IMR-90 (cell line): ENCODE measurements around the gene INSM1.

Source experiments
- CEBPB ChIP-seq: IDR thresholded peaks from 2 replicates; pipeline ENCODE4 v1.6.1; 2012; ENCODE audit warnings: low read depth, low read length, improper control_type of control experiment
- CHD1 ChIP-seq: IDR thresholded peaks from 2 replicates; pipeline ENCODE4 v1.6.1; 2012; ENCODE audit warnings: low read depth, low read length, improper control_type of control experiment
- MAFK ChIP-seq: IDR thresholded peaks from 2 replicates; pipeline ENCODE4 v1.6.1; 2012; ENCODE audit warnings: low read depth, low read length, improper control_type of control experiment
- MXI1 ChIP-seq: IDR thresholded peaks from 2 replicates; pipeline ENCODE4 v1.6.1; 2012; ENCODE audit warnings: low read depth, mild to moderate bottlenecking, low read length, moderate library complexity, borderline replicate concordance
- POLR2A ChIP-seq: IDR thresholded peaks from 2 replicates; pipeline ENCODE4 v1.6.1; 2012; ENCODE audit warnings: mild to moderate bottlenecking, low read depth, low read length
- RAD21 ChIP-seq: IDR thresholded peaks from 2 replicates; pipeline ENCODE4 v1.6.1; 2012; ENCODE audit warnings: low read length, improper control_type of control experiment
- RCOR1 ChIP-seq: IDR thresholded peaks from 2 replicates; pipeline ENCODE4 v1.6.1; 2012; ENCODE audit warnings: mild to moderate bottlenecking, low read length, improper control_type of control experiment; ENCODE audit not compliant: insufficient replicate concordance
- RFX5 ChIP-seq: IDR thresholded peaks from 2 replicates; pipeline ENCODE4 v1.8.0; 2012; ENCODE audit warnings: low read depth, mild to moderate bottlenecking, low read length, moderate library complexity
- SMC3 ChIP-seq: fragments of 150-350 bp; IDR thresholded peaks from 2 replicates; pipeline ENCODE4 v1.6.1; 2016; ENCODE audit warnings: low read depth, mild to moderate bottlenecking, antibody characterized with exemption, low read length, moderate library complexity
- TF ChIP-seq, protein P1 (sequence below): conservative IDR thresholded peaks from 2 replicates; pipeline ENCODE4 v1.5.1; 2012; ENCODE audit warnings: mild to moderate bottlenecking, low read depth, low read length, improper control_type of control experiment

DNA sequence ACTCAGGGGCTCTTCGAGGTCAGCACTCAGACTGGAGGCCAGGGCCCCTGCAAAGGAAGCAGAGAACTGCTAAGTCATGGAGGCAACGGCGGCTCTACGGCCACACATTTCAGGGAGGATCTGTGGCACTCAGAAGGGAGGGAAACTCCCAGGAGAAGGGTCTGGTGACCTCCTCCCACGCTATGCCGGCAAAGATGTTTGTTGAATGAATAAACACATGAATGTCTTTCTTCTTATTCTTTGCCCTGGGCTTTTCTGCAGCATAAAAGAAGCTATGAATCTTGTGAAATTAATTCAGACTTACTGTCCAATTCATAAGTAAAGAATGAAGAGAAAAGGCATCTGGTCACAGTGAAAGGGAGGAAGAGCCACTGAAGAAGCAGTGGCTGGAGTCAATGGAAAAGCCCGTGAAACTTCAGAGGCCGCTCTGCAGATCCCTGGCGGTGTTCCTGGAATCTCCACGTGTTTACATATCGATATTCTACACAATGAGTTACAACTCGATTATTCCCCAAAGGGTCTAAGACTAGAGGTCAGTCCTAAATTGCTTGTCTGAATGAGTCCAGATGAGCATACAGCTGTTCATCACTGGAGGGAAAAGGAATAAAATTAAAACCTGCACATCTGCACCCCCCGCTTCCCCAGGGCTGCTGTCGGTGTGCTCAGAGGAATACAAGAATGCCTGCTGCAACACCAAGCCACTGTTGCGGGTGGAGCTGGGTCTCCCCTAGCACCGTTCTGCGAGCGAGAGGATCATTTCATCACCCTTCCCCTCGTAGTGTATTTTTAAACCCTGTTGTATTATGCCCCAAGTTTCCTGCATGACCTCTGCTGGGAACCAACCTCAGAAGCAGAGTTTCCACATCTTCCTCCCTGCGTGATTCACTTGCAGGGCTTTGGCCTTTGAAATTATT lies 25.6 kb downstream of the INSM1 start:
- TF ChIP-seq MAFK (no peak), POLR2A (no peak), MXI1 (no peak), RCOR1 (peak; percentile 39), RAD21 (no peak), CEBPB (0 out of 2 replicates have a peak, but pooled peaks have one; percentile 3), CHD1 (no peak), RFX5 (no peak), SMC3 (no peak)
- TF ChIP-seq, protein P1, sequence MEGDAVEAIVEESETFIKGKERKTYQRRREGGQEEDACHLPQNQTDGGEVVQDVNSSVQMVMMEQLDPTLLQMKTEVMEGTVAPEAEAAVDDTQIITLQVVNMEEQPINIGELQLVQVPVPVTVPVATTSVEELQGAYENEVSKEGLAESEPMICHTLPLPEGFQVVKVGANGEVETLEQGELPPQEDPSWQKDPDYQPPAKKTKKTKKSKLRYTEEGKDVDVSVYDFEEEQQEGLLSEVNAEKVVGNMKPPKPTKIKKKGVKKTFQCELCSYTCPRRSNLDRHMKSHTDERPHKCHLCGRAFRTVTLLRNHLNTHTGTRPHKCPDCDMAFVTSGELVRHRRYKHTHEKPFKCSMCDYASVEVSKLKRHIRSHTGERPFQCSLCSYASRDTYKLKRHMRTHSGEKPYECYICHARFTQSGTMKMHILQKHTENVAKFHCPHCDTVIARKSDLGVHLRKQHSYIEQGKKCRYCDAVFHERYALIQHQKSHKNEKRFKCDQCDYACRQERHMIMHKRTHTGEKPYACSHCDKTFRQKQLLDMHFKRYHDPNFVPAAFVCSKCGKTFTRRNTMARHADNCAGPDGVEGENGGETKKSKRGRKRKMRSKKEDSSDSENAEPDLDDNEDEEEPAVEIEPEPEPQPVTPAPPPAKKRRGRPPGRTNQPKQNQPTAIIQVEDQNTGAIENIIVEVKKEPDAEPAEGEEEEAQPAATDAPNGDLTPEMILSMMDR = no peak
